ENCODE results near the gene SKAP1. TPM values are rescaled to one million over a fixed set of nuclear protein-coding genes. Genes with fewer than 3 reads are reported as not detected.

SKAP1 gene
- total and polyA plus RNA-seq, 8 donors: 2.4 to 4.4 (median 3.2) TPM; not detected in 2

DNA sequence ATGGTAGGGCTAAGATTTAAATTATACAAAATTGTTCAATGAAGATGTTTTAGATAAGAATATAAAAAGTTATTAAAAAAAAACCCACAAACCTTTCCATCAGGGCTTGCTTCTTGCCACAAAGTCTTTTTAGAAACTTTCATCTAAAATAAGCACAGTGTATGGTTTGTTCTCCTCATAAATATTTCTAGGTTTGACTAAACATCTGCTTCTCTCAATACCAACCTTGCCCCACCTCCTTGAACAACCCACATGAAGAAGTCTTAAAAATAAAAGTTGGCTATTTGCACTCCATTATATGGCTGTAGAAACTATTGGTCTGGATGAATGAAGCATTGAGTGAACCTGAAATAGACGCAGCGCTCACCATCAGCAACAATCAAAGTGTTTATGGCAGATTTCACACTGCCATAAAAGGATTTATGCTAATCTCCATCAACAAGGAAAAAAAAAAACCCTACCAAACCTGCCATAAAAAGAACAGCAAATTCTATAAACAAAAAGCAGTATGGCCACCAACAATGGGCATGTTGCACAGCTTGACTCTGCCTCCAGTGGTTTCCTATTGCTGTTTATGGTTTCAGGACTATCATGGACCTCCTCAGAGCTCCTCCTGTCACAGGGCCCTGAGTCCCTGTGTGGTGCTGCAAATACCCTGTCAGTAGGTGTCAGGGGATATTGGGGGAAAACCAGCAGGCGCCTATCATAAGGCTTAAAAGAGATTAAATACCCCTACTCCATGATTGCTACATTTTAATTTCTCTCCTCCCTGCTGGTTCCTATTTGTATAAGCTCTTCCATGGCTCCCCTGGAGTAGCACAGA, 284.8 kb downstream of the SKAP1 start:
- no peak overlapping the region for H3K27ac ChIP-seq
- TF ChIP-seq EP300 (IDR thresholded peaks at IDR 0.05): no peak
- TF ChIP-seq, protein P1, sequence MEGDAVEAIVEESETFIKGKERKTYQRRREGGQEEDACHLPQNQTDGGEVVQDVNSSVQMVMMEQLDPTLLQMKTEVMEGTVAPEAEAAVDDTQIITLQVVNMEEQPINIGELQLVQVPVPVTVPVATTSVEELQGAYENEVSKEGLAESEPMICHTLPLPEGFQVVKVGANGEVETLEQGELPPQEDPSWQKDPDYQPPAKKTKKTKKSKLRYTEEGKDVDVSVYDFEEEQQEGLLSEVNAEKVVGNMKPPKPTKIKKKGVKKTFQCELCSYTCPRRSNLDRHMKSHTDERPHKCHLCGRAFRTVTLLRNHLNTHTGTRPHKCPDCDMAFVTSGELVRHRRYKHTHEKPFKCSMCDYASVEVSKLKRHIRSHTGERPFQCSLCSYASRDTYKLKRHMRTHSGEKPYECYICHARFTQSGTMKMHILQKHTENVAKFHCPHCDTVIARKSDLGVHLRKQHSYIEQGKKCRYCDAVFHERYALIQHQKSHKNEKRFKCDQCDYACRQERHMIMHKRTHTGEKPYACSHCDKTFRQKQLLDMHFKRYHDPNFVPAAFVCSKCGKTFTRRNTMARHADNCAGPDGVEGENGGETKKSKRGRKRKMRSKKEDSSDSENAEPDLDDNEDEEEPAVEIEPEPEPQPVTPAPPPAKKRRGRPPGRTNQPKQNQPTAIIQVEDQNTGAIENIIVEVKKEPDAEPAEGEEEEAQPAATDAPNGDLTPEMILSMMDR (IDR thresholded peaks at IDR 0.05): no peak
- TF ChIP-seq POLR2A (IDR thresholded peaks at IDR 0.05): no peak
- TF ChIP-seq POLR2AphosphoS5 (IDR thresholded peaks at IDR 0.05): no peak
- H3K27me3 ChIP-seq: peaks cover 0 to 87% (median 21%) of the 10 kb centered on the region in 3 donors
- intact Hi-C loops (cut with DNase I; ENCODE audit: low total_unique reads): no loop called here
- no peaks in the 10 kb centered on the region for H3K36me3 ChIP-seq
- no peak for DNase-seq
- H3K4me1 ChIP-seq: no peaks in the 10 kb centered on the region
- no peak overlapping the region for H3K4me3 ChIP-seq
- no peaks in the 10 kb centered on the region for H3K9me3 ChIP-seq
- WGBS, 5 donors: 89 to 97% (median 96%) methylated on average over 3 of the region's 3 CpGs

- no peaks in the 10 kb centered on the region for H3K9me3 ChIP-seq
- no peaks in the 10 kb centered on the region for H3K4me1 ChIP-seq
- no peak overlapping the region for H3K27ac ChIP-seq
- H3K27me3 ChIP-seq: peaks cover 0 to 78% (median 16%) of the 10 kb centered on the region in 3 donors
- TF ChIP-seq EP300 (IDR thresholded peaks at IDR 0.05) (no peak), POLR2AphosphoS5 (IDR thresholded peaks at IDR 0.05) (no peak), POLR2A (IDR thresholded peaks at IDR 0.05) (no peak)
- TF ChIP-seq, protein P1 (IDR thresholded peaks at IDR 0.05): no peak
- intact Hi-C loops (cut with DNase I; ENCODE audit: low total_unique reads): no loop called here
- no peak overlapping the region for H3K4me3 ChIP-seq
- 53 to 64% (median 61%) methylated on average over 8 of the region's 8 CpGs for WGBS, 5 donors
- no peaks in the 10 kb centered on the region for H3K36me3 ChIP-seq
- no peak for DNase-seq
Measured at GRCh38 chr17:48144231-48144630, 285.8 kb downstream of the SKAP1 start.

DNA sequence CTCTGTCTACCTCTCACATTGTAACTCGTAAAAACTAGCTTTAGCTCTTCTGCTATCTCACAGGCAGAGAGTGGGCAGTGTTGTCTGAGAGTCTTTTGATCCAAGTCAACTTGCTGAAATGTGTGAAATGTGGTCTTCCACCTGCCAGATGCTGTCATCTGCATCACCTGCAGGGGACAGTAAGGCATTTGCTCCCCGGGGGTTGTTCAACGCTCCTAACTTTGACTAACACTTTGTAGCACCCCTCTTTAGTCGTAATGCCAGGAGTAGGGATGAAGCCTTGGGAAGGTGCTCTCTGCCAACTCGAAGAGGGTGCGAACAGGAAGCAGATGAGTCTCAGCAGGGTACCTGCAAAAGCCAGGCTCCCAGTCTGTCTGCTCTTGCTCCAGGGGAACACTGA, 286.4 kb downstream of the SKAP1 start:
- Histone ChIP-seq H3K9me3 (no peaks in the 10 kb centered on the region), H3K4me1 (no peaks in the 10 kb centered on the region), H3K4me3 (no peak overlapping the region), H3K27me3 (peaks cover 0 to 72% (median 14%) of the 10 kb centered on the region in 3 donors), H3K36me3 (no peaks in the 10 kb centered on the region), H3K27ac (no peak overlapping the region)
- intact Hi-C loops (cut with DNase I; ENCODE audit: low total_unique reads): no loop called here
- 33 to 49% (median 43%) methylated on average over 6 of the region's 6 CpGs for WGBS, 5 donors
- TF ChIP-seq POLR2A (IDR thresholded peaks at IDR 0.05) (no peak), POLR2AphosphoS5 (IDR thresholded peaks at IDR 0.05) (no peak), EP300 (IDR thresholded peaks at IDR 0.05) (no peak)
- TF ChIP-seq, protein P1 (IDR thresholded peaks at IDR 0.05): no peak
- DNase-seq: no peak

GRCh38 chr17:48139944-48140343, 290.1 kb downstream of the SKAP1 start:
- Histone ChIP-seq H3K27ac (no peak overlapping the region), H3K4me1 (no peaks in the 10 kb centered on the region), H3K4me3 (no peak overlapping the region), H3K9me3 (no peaks in the 10 kb centered on the region), H3K27me3 (peaks cover 0 to 36% (median 9%) of the 10 kb centered on the region in 3 donors), H3K36me3 (no peaks in the 10 kb centered on the region)
- 52 to 69% (median 67%) methylated on average over 2 of the region's 2 CpGs for WGBS, 5 donors
- TF ChIP-seq, protein P1 (IDR thresholded peaks at IDR 0.05): no peak
- TF ChIP-seq POLR2A (IDR thresholded peaks at IDR 0.05) (no peak), POLR2AphosphoS5 (IDR thresholded peaks at IDR 0.05) (no peak), EP300 (IDR thresholded peaks at IDR 0.05) (no peak)
- intact Hi-C loops (cut with DNase I; ENCODE audit: low total_unique reads): no loop called here
- no peak for DNase-seq

Data from stomach (tissue), 9 donors.